ENCODE data around the gene PITRM1.

PITRM1 gene

DNA sequence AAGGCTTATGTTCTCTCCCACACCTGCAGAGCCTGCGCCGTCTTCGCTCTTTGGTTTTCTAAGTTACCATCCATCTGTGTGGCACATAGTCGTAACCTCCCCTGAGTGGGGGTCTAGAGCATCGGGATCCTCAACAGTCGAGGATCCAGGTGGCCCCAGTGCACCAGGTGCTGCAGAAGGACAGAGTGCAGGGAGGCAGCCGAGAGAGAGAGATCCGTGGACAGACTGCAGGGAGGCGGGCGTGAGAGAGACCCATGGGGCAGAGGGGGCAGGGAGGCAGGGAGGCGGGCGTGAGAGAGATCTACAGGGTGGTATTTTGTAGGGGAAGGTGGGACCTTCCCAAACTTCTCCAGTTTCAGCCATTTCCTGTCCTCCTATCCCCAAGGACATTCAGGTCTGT, 62.9 kb downstream of the PITRM1 start:
- DNase-seq (ENCODE audit: low read depth in 1 of 2, low spot score in 1 of 2), result no peak
- no peak for TF ChIP-seq POLR2AphosphoS5 (IDR thresholded peaks at IDR 0.05; ENCODE audit: low read depth)
- TF ChIP-seq, protein P1, sequence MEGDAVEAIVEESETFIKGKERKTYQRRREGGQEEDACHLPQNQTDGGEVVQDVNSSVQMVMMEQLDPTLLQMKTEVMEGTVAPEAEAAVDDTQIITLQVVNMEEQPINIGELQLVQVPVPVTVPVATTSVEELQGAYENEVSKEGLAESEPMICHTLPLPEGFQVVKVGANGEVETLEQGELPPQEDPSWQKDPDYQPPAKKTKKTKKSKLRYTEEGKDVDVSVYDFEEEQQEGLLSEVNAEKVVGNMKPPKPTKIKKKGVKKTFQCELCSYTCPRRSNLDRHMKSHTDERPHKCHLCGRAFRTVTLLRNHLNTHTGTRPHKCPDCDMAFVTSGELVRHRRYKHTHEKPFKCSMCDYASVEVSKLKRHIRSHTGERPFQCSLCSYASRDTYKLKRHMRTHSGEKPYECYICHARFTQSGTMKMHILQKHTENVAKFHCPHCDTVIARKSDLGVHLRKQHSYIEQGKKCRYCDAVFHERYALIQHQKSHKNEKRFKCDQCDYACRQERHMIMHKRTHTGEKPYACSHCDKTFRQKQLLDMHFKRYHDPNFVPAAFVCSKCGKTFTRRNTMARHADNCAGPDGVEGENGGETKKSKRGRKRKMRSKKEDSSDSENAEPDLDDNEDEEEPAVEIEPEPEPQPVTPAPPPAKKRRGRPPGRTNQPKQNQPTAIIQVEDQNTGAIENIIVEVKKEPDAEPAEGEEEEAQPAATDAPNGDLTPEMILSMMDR (IDR thresholded peaks at IDR 0.05; ENCODE audit: insufficient read depth, low read length), result no peak
- TF ChIP-seq GABPA (IDR thresholded peaks at IDR 0.05; ENCODE audit: low read depth), result no peak
- no peak for TF ChIP-seq SPI1 (IDR thresholded peaks at IDR 0.05; ENCODE audit: borderline replicate concordance, low read depth)
- no peak for TF ChIP-seq REST (IDR thresholded peaks at IDR 0.05; ENCODE audit: insufficient replicate concordance, low read depth)
- no peak overlapping the region for H3K4me3 ChIP-seq (replicated peaks; ENCODE audit: insufficient read depth, low read length)
- no peaks in the 10 kb centered on the region for H3K27me3 ChIP-seq (ENCODE audit: insufficient read depth, poor library complexity, severe bottlenecking)
- H3K27ac ChIP-seq (replicated peaks), result no peak overlapping the region

- DNase-seq (ENCODE audit: low read depth in 1 of 2, low spot score in 1 of 2), result no peak
- no peaks in the 10 kb centered on the region for H3K27me3 ChIP-seq (ENCODE audit: insufficient read depth, poor library complexity, severe bottlenecking)
- no peak overlapping the region for H3K27ac ChIP-seq (replicated peaks)
- TF ChIP-seq SPI1 (IDR thresholded peaks at IDR 0.05; ENCODE audit: borderline replicate concordance, low read depth) (no peak), POLR2AphosphoS5 (IDR thresholded peaks at IDR 0.05; ENCODE audit: low read depth) (no peak), REST (IDR thresholded peaks at IDR 0.05; ENCODE audit: insufficient replicate concordance, low read depth) (no peak), GABPA (IDR thresholded peaks at IDR 0.05; ENCODE audit: low read depth) (no peak)
- TF ChIP-seq, protein P1 (IDR thresholded peaks at IDR 0.05; ENCODE audit: insufficient read depth, low read length), result no peak
- no peak overlapping the region for H3K4me3 ChIP-seq (replicated peaks; ENCODE audit: insufficient read depth, low read length)
These were observed 63.4 kb downstream of the PITRM1 start for GRCh38 chr10:3109196-3109595.

DNA sequence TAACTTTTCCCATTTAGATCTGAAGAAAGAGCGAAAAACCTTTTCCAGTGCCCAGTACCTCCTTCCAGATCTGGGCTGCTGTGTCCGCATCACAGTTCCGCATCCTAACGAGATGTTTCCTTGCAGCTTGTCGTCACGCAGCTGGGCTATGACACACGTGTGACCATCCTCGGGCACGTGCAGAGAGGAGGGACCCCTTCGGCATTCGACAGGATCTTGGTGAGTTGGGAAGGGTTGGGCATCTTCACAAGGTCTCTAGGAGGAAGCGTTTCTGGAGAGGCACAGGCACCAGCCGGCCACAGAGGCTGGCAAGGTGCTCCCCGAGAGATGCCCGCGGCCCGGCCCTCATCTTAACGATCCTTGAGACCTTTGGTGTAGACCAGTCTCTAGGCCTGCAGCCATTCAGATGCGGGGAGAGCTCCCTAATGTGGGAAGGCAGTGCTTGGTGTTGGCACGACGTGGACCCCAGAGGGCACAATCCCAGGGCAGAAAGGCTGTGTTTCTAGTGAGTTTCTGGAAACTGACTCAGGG, 63.9 kb downstream of the PITRM1 start:
- Histone ChIP-seq H3K27me3 (ENCODE audit: insufficient read depth, poor library complexity, severe bottlenecking) (no peaks in the 10 kb centered on the region), H3K4me3 (replicated peaks; ENCODE audit: insufficient read depth, low read length) (no peak overlapping the region), H3K27ac (replicated peaks) (no peak overlapping the region)
- TF ChIP-seq POLR2AphosphoS5 (IDR thresholded peaks at IDR 0.05; ENCODE audit: low read depth) (no peak), REST (IDR thresholded peaks at IDR 0.05; ENCODE audit: insufficient replicate concordance, low read depth) (no peak), GABPA (IDR thresholded peaks at IDR 0.05; ENCODE audit: low read depth) (no peak), SPI1 (IDR thresholded peaks at IDR 0.05; ENCODE audit: borderline replicate concordance, low read depth) (no peak)
- TF ChIP-seq, protein P1 (IDR thresholded peaks at IDR 0.05; ENCODE audit: insufficient read depth, low read length), result no peak
- no peak for DNase-seq (ENCODE audit: low read depth in 1 of 2, low spot score in 1 of 2)
